Measurements from ENCODE around the gene ELFN2. TPM values are rescaled to one million over a fixed set of nuclear protein-coding genes. Genes with fewer than 3 reads are reported as not detected.

ELFN2 gene
- total RNA-seq, 6 experiments from 2014 or later = 0.07 to 0.93 (median 0.49) TPM

DNA sequence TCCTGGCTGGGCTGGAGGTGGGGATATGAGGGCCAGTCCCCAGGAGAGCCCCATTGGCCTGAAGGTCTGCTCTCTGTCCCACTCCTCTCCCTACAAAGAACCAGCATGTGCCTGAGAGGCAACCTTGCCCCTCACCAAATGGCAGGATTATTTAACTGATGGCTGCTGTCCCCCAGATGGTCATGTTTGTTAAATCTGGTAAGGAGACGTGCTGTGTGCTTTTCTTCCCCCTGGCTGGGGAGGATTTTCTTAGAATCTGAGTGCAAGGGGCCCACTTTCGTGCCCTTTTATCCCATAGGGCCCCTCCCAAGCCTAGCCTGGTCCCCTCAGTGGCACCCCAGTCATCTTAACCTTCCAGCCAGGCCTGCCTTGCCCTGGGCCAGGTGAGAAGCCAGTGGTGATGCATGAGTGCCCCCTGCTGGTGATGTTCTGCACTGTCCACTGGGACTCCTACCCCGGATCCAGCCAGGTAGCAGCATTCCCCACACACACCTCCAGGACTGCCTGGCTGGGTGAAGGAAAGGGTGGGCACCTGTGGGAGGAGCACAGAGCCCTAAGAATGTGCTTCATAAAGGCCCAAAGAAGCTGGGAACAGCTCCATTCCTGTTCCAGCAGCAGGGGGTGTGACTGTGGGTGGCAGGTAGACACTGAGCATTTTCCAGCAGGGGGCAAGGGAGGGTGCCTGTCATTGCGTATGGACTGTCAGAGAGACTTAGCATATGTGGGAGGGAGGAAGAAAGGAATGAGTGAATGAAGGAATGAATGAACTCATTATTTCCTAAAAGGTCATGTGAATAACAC is 30.0 kb upstream of the ELFN2 start:
- DNase-seq = peak; percentile 79 to 84 (median 81)

DNA sequence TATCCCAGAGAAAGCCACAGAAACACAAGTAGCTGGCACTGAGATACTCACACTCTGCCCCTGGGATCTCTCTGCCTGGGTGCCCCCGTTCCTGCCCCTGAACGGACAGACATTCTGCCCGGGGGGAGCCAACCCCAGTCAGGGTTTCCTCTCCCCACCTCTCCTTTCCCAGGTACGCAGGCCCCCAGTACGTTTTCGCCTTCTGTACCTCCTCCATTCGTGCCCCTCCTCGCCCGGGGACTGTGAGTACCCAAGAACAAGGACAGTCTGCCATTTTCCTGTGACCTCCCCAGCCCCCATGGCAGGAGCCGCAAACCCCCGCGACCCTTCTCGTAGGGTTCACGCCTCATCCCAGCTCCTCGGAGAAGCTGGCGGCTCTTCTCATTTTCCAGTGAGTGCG is 29.1 kb upstream of the ELFN2 start:
- Histone ChIP-seq H3K9me3 (no peaks in the 10 kb centered on the region), H3K4me3 (no peak overlapping the region), H3K4me1 (no peaks in the 10 kb centered on the region), H3K27me3 (no peaks in the 10 kb centered on the region), H3K27ac (no peak overlapping the region), H3K36me3 (no peaks in the 10 kb centered on the region)
- 61% methylated on average over 15 of the region's 17 CpGs for WGBS (ENCODE audit: insufficient coverage, low coverage, low lambda C conversion rate, missing lambda C conversion rate)
- ATAC-seq (no peak), DNase-seq (no peak)
- intact Hi-C loops (cut with DNase I) = loop anchor here in 1 of 2 donors (10.0 kb wide), 1 partner anchor 142 kb away; no protein-coding TSS in a partner anchor
- TF ChIP-seq POLR2A (IDR thresholded peaks at IDR 0.05) (no peak), CTCF (IDR thresholded peaks at IDR 0.05) (no peak)

More for the DNA sequence above, 30.0 kb upstream of the ELFN2 start:
- peak; percentile 92 to 97 (median 94) for ATAC-seq
- no peak overlapping the region for H3K27ac ChIP-seq
- intact Hi-C loops (cut with DNase I) = loop anchor here in 1 of 2 donors (10.0 kb wide), 1 partner anchor 142 kb away; no protein-coding TSS in a partner anchor
- no peaks in the 10 kb centered on the region for H3K9me3 ChIP-seq
- no peaks in the 10 kb centered on the region for H3K36me3 ChIP-seq
- 25% methylated on average over 4 of the region's 4 CpGs for WGBS (ENCODE audit: insufficient coverage, low coverage, low lambda C conversion rate, missing lambda C conversion rate)
- no peaks in the 10 kb centered on the region for H3K4me1 ChIP-seq
- peak; percentile 89 to 97 (median 92) for TF ChIP-seq CTCF (IDR thresholded peaks at IDR 0.05)
- no peak for TF ChIP-seq POLR2A (IDR thresholded peaks at IDR 0.05)
- H3K27me3 ChIP-seq = no peaks in the 10 kb centered on the region
- H3K4me3 ChIP-seq = no peak overlapping the region

GRCh38 chr22:37455896-37456295 is 28.6 kb upstream of the ELFN2 start:
- intact Hi-C loops (cut with DNase I) = loop anchor here in 1 of 2 donors (10.0 kb wide), 1 partner anchor 141 kb away; no protein-coding TSS in a partner anchor
- no peak for TF ChIP-seq CTCF (IDR thresholded peaks at IDR 0.05)

GRCh38 chr22:37454857-37455686 is 27.8 kb upstream of the ELFN2 start:
- H3K27me3 ChIP-seq = no peaks in the 10 kb centered on the region
- no peak for TF ChIP-seq POLR2A (IDR thresholded peaks at IDR 0.05)
- TF ChIP-seq CTCF (IDR thresholded peaks at IDR 0.05) = no peak
- H3K4me3 ChIP-seq = no peak overlapping the region

More at GRCh38 chr22:37455896-37456295, 28.6 kb upstream of the ELFN2 start:
- no peak for DNase-seq
- 56% methylated on average over 2 of the region's 14 CpGs for WGBS (ENCODE audit: insufficient coverage, low coverage, low lambda C conversion rate, missing lambda C conversion rate)
- no peak for ATAC-seq
- no peaks in the 10 kb centered on the region for H3K36me3 ChIP-seq
- H3K27ac ChIP-seq = no peak overlapping the region
- no peaks in the 10 kb centered on the region for H3K27me3 ChIP-seq
- no peaks in the 10 kb centered on the region for H3K4me1 ChIP-seq
- H3K9me3 ChIP-seq = no peaks in the 10 kb centered on the region
- no peak overlapping the region for H3K4me3 ChIP-seq

More at GRCh38 chr22:37454857-37455686, 27.8 kb upstream of the ELFN2 start:
- H3K9me3 ChIP-seq = no peaks in the 10 kb centered on the region
- H3K27ac ChIP-seq = no peak overlapping the region
- 41% methylated on average over 20 of the region's 21 CpGs for WGBS (ENCODE audit: insufficient coverage, low coverage, low lambda C conversion rate, missing lambda C conversion rate)
- DNase-seq = no peak
- H3K36me3 ChIP-seq = no peaks in the 10 kb centered on the region
- peak; percentile 34 to 74 (median 54) for ATAC-seq
- intact Hi-C loops (cut with DNase I) = loop anchor here in 1 of 2 donors (10.0 kb wide), 1 partner anchor 140 kb away; no protein-coding TSS in a partner anchor
- no peaks in the 10 kb centered on the region for H3K4me1 ChIP-seq

Measured in right lobe of liver (tissue), 6 donors.